ENCODE data around the gene CAMP. TPM values are rescaled to one million over a fixed set of nuclear protein-coding genes. Genes with fewer than 3 reads are reported as not detected.

The CAMP gene
- total RNA-seq, 4 donors from 2014 or later = not detected

- no peak overlapping the region for H3K27ac ChIP-seq
- TF ChIP-seq POLR2AphosphoS5 (IDR thresholded peaks at IDR 0.05) = no peak
- TF ChIP-seq EP300 (IDR thresholded peaks at IDR 0.05) = no peak
- TF ChIP-seq CTCF (IDR thresholded peaks at IDR 0.05) = no peak
- no peak for TF ChIP-seq POLR2A (IDR thresholded peaks at IDR 0.05)
- WGBS = 48% methylated on average over 4 of the region's 4 CpGs
Observed at GRCh38 chr3:48185129-48185528, 38.2 kb upstream of the CAMP start.

GRCh38 chr3:48186631-48187300 is 36.5 kb upstream of the CAMP start:
- 35% methylated on average over 7 of the region's 7 CpGs for WGBS
- Histone ChIP-seq H3K27ac (no peak overlapping the region), H3K9me3 (no peaks in the 10 kb centered on the region), H3K27me3 (no peaks in the 10 kb centered on the region), H3K4me3 (peak overlapping the region; percentile 62), H3K4me1 (peaks cover 18% of the 10 kb centered on the region), H3K36me3 (no peaks in the 10 kb centered on the region)
- DNase-seq (ENCODE audit: low spot score in 2 of 2) = no peak
- no peak for TF ChIP-seq EP300 (IDR thresholded peaks at IDR 0.05)
- TF ChIP-seq POLR2AphosphoS5 (IDR thresholded peaks at IDR 0.05) = no peak

More at GRCh38 chr3:48185129-48185528, 38.2 kb upstream of the CAMP start:
- no peaks in the 10 kb centered on the region for H3K36me3 ChIP-seq
- peaks cover 18% of the 10 kb centered on the region for H3K4me1 ChIP-seq
- no peak overlapping the region for H3K4me3 ChIP-seq
- no peak for DNase-seq (ENCODE audit: low spot score in 2 of 2)
- H3K9me3 ChIP-seq = no peaks in the 10 kb centered on the region
- no peaks in the 10 kb centered on the region for H3K27me3 ChIP-seq

- 19% methylated on average over 8 of the region's 8 CpGs for WGBS
- peaks cover 18% of the 10 kb centered on the region for H3K4me1 ChIP-seq
- peak overlapping the region; percentile 62 for H3K4me3 ChIP-seq
- no peak for TF ChIP-seq CTCF (IDR thresholded peaks at IDR 0.05)
- TF ChIP-seq EP300 (IDR thresholded peaks at IDR 0.05) = no peak
- TF ChIP-seq POLR2AphosphoS5 (IDR thresholded peaks at IDR 0.05) = no peak
- TF ChIP-seq POLR2A (IDR thresholded peaks at IDR 0.05) = no peak
- no peaks in the 10 kb centered on the region for H3K9me3 ChIP-seq
- H3K27me3 ChIP-seq = no peaks in the 10 kb centered on the region
- no peak for DNase-seq (ENCODE audit: low spot score in 2 of 2)
- no peak overlapping the region for H3K27ac ChIP-seq
- no peaks in the 10 kb centered on the region for H3K36me3 ChIP-seq
Observed at GRCh38 chr3:48187301-48187578, 36.1 kb upstream of the CAMP start.

GRCh38 chr3:48187579-48188265 is 35.6 kb upstream of the CAMP start:
- DNase-seq (ENCODE audit: low spot score in 2 of 2) = no peak
- no peak overlapping the region for H3K27ac ChIP-seq

GRCh38 chr3:48188266-48189201 is 34.8 kb upstream of the CAMP start, which contains the start of gene CDC25A:
Gene CDC25A (minus strand): TSS chr3:48188417. CDS start chr3:48187947, 470 bp downstream.
- no peak within 1 kb of the TSS for H3K27ac ChIP-seq
- no peaks in the 10 kb centered on the region for H3K27me3 ChIP-seq
- peak; percentile 97 to 98 for DNase-seq (ENCODE audit: low spot score in 2 of 2)
- TF ChIP-seq CTCF (IDR thresholded peaks at IDR 0.05) (no peak), POLR2AphosphoS5 (IDR thresholded peaks at IDR 0.05) (peak in 1 of 3 donors; percentile 12)
- H3K9me3 ChIP-seq = no peaks in the 10 kb centered on the region
- H3K36me3 ChIP-seq = no peaks in the 10 kb centered on the region
- WGBS = 35% methylated on average over 11 of the region's 44 CpGs
- H3K4me1 ChIP-seq = peaks cover 18% of the 10 kb centered on the region
- H3K4me3 ChIP-seq = peak within 1 kb of the TSS; percentile 62

More at GRCh38 chr3:48187579-48188265, 35.6 kb upstream of the CAMP start:
- H3K4me1 ChIP-seq = peaks cover 18% of the 10 kb centered on the region
- 1% methylated on average over 53 of the region's 87 CpGs for WGBS
- no peaks in the 10 kb centered on the region for H3K36me3 ChIP-seq
- peak overlapping the region; percentile 62 for H3K4me3 ChIP-seq
- no peak for TF ChIP-seq CTCF (IDR thresholded peaks at IDR 0.05)
- no peaks in the 10 kb centered on the region for H3K27me3 ChIP-seq
- H3K9me3 ChIP-seq = no peaks in the 10 kb centered on the region

Data from suprapubic skin (tissue), 4 donors.